Endothelial cell of umbilical vein (primary cell): ENCODE measurements around the gene C3orf49. TPM values are rescaled to one million over a fixed set of nuclear protein-coding genes. Genes with fewer than 3 reads are reported as not detected.

Experiments used
- BruUV-seq: library from RNA; stranded (reverse); fragments of 400-500 nt; replicated peaks from 2 replicates; lab custom pipeline; 2021; lab: Mats Ljungman, UMichigan
- CTCF ChIA-PET: fragments of 300-600, 350-600 bp; sonication (Branson Sonifier 250); formaldehyde crosslinking; loops from one replicate; lab custom pipeline; 2021; ENCODE audit warnings: antibody characterized with exemption, inconsistent platforms; lab: Charles Lee
- POLR2A ChIA-PET: fragments of 300-600, 350-600 bp; sonication (Branson Sonifier 250); formaldehyde crosslinking; loops from one replicate; lab custom pipeline; 2021; ENCODE audit warnings: antibody characterized with exemption, inconsistent platforms; lab: Charles Lee
- DNase-seq: peaks from one replicate; pipeline ENCODE4 v3.0.0-alpha.2; 2011; ENCODE audit warnings: low read depth, low spot score
- FAIRE-seq: peaks from 2 replicates; lab custom pipeline; 2011; peaks lifted over from hg19 to GRCh38; lab: Jason Lieb, UNC
- H2AFZ ChIP-seq: 2 replicates; pipeline ENCODE4 v1.6.0; 2012; ENCODE audit warnings: low read depth, low read length, control low read depth, inconsistent platforms
- H3K27ac ChIP-seq: 2 replicates; pipeline ENCODE4 v1.5.1; 2011; ENCODE audit warnings: low read depth, mild to moderate bottlenecking, control low read depth, low read length, moderate library complexity; ENCODE audit not compliant: insufficient read depth
- H3K27me3 ChIP-seq, 2 experiments: 2 replicates each; pipeline versions ENCODE4 v1.6.0 to v1.6.1; 2011; ENCODE audit warnings: low read length in 2 of 2, mixed read lengths in 1 of 2; ENCODE audit not compliant: control insufficient read depth in 2 of 2, insufficient read depth in 2 of 2
- H3K36me3 ChIP-seq, 2 experiments: 2 replicates in 1 of 2; 3 replicates in 1 of 2; pipeline ENCODE4 v1.5.1; 2011; ENCODE audit warnings: low read length in 2 of 2, mild to moderate bottlenecking in 1 of 2, moderate library complexity in 1 of 2; ENCODE audit not compliant: control insufficient read depth in 2 of 2, insufficient read depth in 2 of 2; ENCODE audit errors: extremely low read depth in 1 of 2
- H3K4me1 ChIP-seq: 3 replicates; pipeline ENCODE4 v1.5.1; 2011; ENCODE audit warnings: mild to moderate bottlenecking, low read length; ENCODE audit not compliant: control insufficient read depth, insufficient read depth; ENCODE audit errors: extremely low read depth
- H3K4me2 ChIP-seq: 2 replicates; pipeline ENCODE4 v1.6.1; 2011; ENCODE audit warnings: low read length, control low read depth, mixed read lengths; ENCODE audit not compliant: insufficient read depth
- H3K4me3 ChIP-seq, 3 experiments: fragments of 200-600 bp in 1 of 3; sonication (generic), shearing (Covaris generic) in 1 of 3; replicated peaks in 1 of 3; 2 replicates each; pipeline ENCODE4 v1.5.1; 2011 to 2016; ENCODE audit warnings: control low read depth in 3 of 3, low read length in 3 of 3, mild to moderate bottlenecking in 2 of 3, inconsistent platforms in 1 of 3, low read depth in 1 of 3, moderate library complexity in 1 of 3; ENCODE audit not compliant: insufficient read depth in 1 of 3
- H3K79me2 ChIP-seq: 2 replicates; pipeline ENCODE4 v1.6.0; 2012; ENCODE audit warnings: low read length, inconsistent platforms; ENCODE audit not compliant: control insufficient read depth, insufficient read depth
- H3K9ac ChIP-seq: replicated peaks from 2 replicates; pipeline ENCODE3; 2011; ENCODE audit warnings: low read length, control low read depth; ENCODE audit not compliant: insufficient read depth; ENCODE audit errors: extremely low read depth
- H3K9me1 ChIP-seq: replicated peaks from 3 replicates; pipeline ENCODE4 v1.6.0; 2011; ENCODE audit warnings: mild to moderate bottlenecking, low read length; ENCODE audit not compliant: control insufficient read depth, insufficient read depth; ENCODE audit errors: extremely low read depth
- H3K9me3 ChIP-seq: replicated peaks from 2 replicates; pipeline ENCODE4 v1.5.1; 2012; ENCODE audit warnings: low read length, inconsistent platforms; ENCODE audit not compliant: control insufficient read depth, insufficient read depth
- H4K20me1 ChIP-seq: replicated peaks from 2 replicates; pipeline ENCODE3; 2011; ENCODE audit warnings: mild to moderate bottlenecking, low read length; ENCODE audit not compliant: control insufficient read depth, insufficient read depth; ENCODE audit errors: extremely low read depth
- EZH2 ChIP-seq: IDR thresholded peaks from 2 replicates; pipeline ENCODE4 v1.6.1; 2012; ENCODE audit warnings: borderline replicate concordance, low read depth, mild to moderate bottlenecking, moderate library complexity, low read length, inconsistent platforms; ENCODE audit not compliant: severe bottlenecking
- GATA2 ChIP-seq: IDR thresholded peaks from 2 replicates; pipeline ENCODE4 v1.7.0; 2011; ENCODE audit warnings: low read depth, mild to moderate bottlenecking, moderate library complexity, mixed read lengths, low read length; ENCODE audit not compliant: insufficient read length, insufficient read depth
- JUN ChIP-seq: IDR thresholded peaks from 2 replicates; pipeline ENCODE4 v1.6.1; 2011; ENCODE audit warnings: borderline replicate concordance, low read depth; ENCODE audit not compliant: insufficient read length, insufficient read depth
- MYC ChIP-seq: IDR thresholded peaks from one replicate; pipeline ENCODE4 v1.6.1; 2011; ENCODE audit warnings: mild to moderate bottlenecking, low read depth, low read length
- POLR2A ChIP-seq: IDR thresholded peaks from 2 replicates; pipeline ENCODE4 v1.6.1; 2012; ENCODE audit warnings: low read depth, mild to moderate bottlenecking, control low read depth, low read length
- dilution Hi-C: fragments of 300-500 bp; cut with MboI; formaldehyde crosslinking; loops from one replicate; pipeline ENCODE4 v1.15.0; 2019; ENCODE audit warnings: low sequenced_read_pairs; ENCODE audit not compliant: extremely low pct_ligation_motif_present
- intact Hi-C: fragments of 100-400 bp; cut with micrococcal nuclease; formaldehyde crosslinking; loops from one replicate; pipeline ENCODE4 v1.10.0; 2022
- polyA plus RNA-seq, 4 experiments: library from polyadenylated mRNA; depleted of rRNA in 3 of 4; stranded (reverse) in 3 of 4; unstranded in 1 of 4; fragments of >200 nt; gene quantifications; 2 replicates each; pipeline versions ENCODE4 v1.2.1 to v1.2.3, GENCODE V29; 2011 to 2012; ENCODE audit warnings: missing spikeins in 1 of 4
- total RNA-seq: library from RNA; stranded (reverse); gene quantifications from 2 replicates; pipeline ENCODE4 v1.2.3, GENCODE V29; 2021
- TF ChIP-seq, protein P1 (sequence below): IDR thresholded peaks from 2 replicates; pipeline ENCODE4 v1.6.1; 2011; ENCODE audit not compliant: insufficient read depth, insufficient read length
- TF ChIP-seq, protein P2 (sequence below), 2 donors: IDR thresholded peaks; 1 replicate in 1 of 2; 2 replicates in 1 of 2; pipeline ENCODE4 v1.5.1; 2011; ENCODE audit warnings: low read length in 2 of 2, mild to moderate bottlenecking in 2 of 2, moderate library complexity in 2 of 2, control low read depth in 1 of 2, inconsistent platforms in 1 of 2, low read depth in 1 of 2; ENCODE audit not compliant: insufficient read depth in 1 of 2; ENCODE audit errors: extremely low read depth in 1 of 2

C3orf49 gene
- total and polyA plus RNA-seq, 2 donors (not counting 3 experiments of a cell fraction or from before 2014, with no cell fraction given), result not detected

DNA sequence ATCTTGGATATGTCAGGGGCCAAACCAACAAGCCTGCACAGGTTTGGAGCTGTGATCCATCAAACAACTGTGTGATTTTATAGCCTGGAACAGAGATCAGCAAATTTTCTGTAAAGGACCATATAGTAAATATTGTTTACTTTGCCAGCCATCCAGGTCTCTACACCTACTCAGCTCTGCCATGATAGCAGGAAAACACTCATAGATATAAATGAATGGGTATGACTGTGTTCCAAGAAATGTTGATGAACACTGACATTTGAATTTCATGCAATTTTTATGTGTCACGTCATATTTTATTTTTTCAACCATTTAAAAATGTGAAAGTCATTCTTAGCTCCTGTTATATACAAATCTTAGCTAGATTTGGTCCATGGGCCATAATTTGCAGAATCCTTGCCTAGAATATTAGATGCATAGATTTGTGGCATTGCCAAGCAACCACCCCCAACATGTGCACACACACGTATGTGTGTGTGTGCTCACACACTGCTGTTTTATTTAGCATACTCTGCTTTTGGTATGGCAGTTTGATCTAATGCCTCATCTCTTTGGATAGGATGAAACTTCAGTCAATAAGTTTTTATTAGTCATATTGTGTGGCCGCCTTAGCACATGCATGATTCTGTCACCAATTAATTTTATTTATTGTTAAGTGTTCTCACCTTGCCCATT lies 51.0 kb downstream of the C3orf49 start:
- TF ChIP-seq JUN (no peak), MYC (no peak), EZH2 (no peak), POLR2A (no peak), GATA2 (no peak)
- TF ChIP-seq, protein P1, sequence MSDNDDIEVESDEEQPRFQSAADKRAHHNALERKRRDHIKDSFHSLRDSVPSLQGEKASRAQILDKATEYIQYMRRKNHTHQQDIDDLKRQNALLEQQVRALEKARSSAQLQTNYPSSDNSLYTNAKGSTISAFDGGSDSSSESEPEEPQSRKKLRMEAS, result no peak
- TF ChIP-seq, protein P2, sequence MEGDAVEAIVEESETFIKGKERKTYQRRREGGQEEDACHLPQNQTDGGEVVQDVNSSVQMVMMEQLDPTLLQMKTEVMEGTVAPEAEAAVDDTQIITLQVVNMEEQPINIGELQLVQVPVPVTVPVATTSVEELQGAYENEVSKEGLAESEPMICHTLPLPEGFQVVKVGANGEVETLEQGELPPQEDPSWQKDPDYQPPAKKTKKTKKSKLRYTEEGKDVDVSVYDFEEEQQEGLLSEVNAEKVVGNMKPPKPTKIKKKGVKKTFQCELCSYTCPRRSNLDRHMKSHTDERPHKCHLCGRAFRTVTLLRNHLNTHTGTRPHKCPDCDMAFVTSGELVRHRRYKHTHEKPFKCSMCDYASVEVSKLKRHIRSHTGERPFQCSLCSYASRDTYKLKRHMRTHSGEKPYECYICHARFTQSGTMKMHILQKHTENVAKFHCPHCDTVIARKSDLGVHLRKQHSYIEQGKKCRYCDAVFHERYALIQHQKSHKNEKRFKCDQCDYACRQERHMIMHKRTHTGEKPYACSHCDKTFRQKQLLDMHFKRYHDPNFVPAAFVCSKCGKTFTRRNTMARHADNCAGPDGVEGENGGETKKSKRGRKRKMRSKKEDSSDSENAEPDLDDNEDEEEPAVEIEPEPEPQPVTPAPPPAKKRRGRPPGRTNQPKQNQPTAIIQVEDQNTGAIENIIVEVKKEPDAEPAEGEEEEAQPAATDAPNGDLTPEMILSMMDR (IDR thresholded peaks at IDR 0.05; ENCODE audit: extremely low read depth in 1 of 2, insufficient read depth in 1 of 2, low read depth in 1 of 2, low read length in 2 of 2), result no peak
- peaks cover 53% of the 10 kb centered on the region for H3K79me2 ChIP-seq
- H3K9me1 ChIP-seq, result no peaks in the 10 kb centered on the region
- no peaks in the 10 kb centered on the region for H3K27me3 ChIP-seq
- no peak for DNase-seq
- no peaks in the 10 kb centered on the region for H3K36me3 ChIP-seq
- no peaks in the 10 kb centered on the region for H4K20me1 ChIP-seq
- dilution Hi-C loops (no loop called here), intact Hi-C loops (loop anchor here (5.0 kb wide), 1 partner anchor 137 kb away; no protein-coding TSS in a partner anchor)
- ChIA-PET POLR2A (no interaction called here), CTCF (interaction anchor here (0.7 to 1.0 kb wide), 3 partner anchors 14 to 92 kb away, joined by 3 read pairs; no protein-coding TSS in a partner anchor)
- no peak for FAIRE-seq
- H3K4me1 ChIP-seq, result peaks cover 5% of the 10 kb centered on the region
- H3K9me3 ChIP-seq, result no peaks in the 10 kb centered on the region
- H3K9ac ChIP-seq, result no peak overlapping the region
- no peak overlapping the region for H3K4me3 ChIP-seq
- H2AFZ ChIP-seq, result no peak overlapping the region
- H3K4me2 ChIP-seq, result no peak overlapping the region
- no TSS peak for BruUV-seq
- no peak overlapping the region for H3K27ac ChIP-seq
